ENCODE measurements around the gene SRGAP3. TPM values are rescaled to one million over a fixed set of nuclear protein-coding genes. Genes with fewer than 3 reads are reported as not detected.

The SRGAP3 gene
- total RNA-seq, 4 donors from 2014 or later: 7.5 to 33.8 (median 16.0) TPM

- WGBS, 2 donors (ENCODE audit: low coverage in 1 of 2): 56 to 65% methylated on average over 6 to 8 of the region's 8 CpGs
- intact Hi-C loops (cut with DNase I; ENCODE audit: low total_unique reads) (no loop called here), in situ Hi-C loops (cut with MboI; ENCODE audit: low pct_ligation_motif_present in 1 of 4, low pct_unique_long_range_greater_than_20kb in 1 of 4, low sequenced_read_pairs in 3 of 4) (no loop called here)
- Histone ChIP-seq H3K4me3 (no peak overlapping the region), H3K27me3 (no peaks in the 10 kb centered on the region), H3K9me3 (no peaks in the 10 kb centered on the region), H3K4me1 (peaks cover 0 to 18% (median 2%) of the 10 kb centered on the region in 4 donors), H3K36me3 (no peaks in the 10 kb centered on the region), H3K27ac (no peak overlapping the region)
- no peak for DNase-seq
- TF ChIP-seq, protein P1, sequence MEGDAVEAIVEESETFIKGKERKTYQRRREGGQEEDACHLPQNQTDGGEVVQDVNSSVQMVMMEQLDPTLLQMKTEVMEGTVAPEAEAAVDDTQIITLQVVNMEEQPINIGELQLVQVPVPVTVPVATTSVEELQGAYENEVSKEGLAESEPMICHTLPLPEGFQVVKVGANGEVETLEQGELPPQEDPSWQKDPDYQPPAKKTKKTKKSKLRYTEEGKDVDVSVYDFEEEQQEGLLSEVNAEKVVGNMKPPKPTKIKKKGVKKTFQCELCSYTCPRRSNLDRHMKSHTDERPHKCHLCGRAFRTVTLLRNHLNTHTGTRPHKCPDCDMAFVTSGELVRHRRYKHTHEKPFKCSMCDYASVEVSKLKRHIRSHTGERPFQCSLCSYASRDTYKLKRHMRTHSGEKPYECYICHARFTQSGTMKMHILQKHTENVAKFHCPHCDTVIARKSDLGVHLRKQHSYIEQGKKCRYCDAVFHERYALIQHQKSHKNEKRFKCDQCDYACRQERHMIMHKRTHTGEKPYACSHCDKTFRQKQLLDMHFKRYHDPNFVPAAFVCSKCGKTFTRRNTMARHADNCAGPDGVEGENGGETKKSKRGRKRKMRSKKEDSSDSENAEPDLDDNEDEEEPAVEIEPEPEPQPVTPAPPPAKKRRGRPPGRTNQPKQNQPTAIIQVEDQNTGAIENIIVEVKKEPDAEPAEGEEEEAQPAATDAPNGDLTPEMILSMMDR (IDR thresholded peaks at IDR 0.05): no peak
- no peak for TF ChIP-seq POLR2A (IDR thresholded peaks at IDR 0.05)
- TF ChIP-seq POLR2AphosphoS5 (IDR thresholded peaks at IDR 0.05): no peak
- no peak for TF ChIP-seq EP300 (IDR thresholded peaks at IDR 0.05; ENCODE audit: low read depth)
Observed at GRCh38 chr3:9130345-9131305, 118.8 kb downstream of the SRGAP3 start.

DNA sequence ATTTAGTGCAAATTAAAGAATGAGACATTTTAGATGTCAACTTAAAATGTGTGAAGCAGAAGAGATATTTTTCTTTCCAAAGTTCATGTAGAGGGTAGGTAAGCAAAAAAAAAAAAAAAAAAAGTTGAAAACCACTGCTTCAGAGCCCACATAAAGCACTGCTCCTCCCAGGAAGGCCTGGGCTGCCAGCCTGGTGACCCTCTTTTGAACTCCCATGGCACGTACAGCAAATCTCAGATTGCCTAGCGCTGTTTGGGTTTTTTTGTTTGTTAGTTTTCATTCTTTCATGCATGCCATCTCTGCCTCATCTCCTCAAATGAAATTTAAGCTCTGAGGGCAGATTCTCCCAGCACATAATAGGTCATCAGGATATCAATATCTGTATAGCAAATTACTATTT is 120.1 kb downstream of the SRGAP3 start:
- DNase-seq: no peak
- WGBS, 2 donors (ENCODE audit: low coverage in 1 of 2): 83 to 90% methylated on average over 2 of the region's 2 CpGs

GRCh38 chr3:9125278-9125951 is 124.0 kb downstream of the SRGAP3 start:
- Histone ChIP-seq H3K4me1 (peaks cover 0 to 8% (median 6%) of the 10 kb centered on the region in 4 donors), H3K27me3 (no peaks in the 10 kb centered on the region), H3K27ac (no peak overlapping the region), H3K36me3 (no peaks in the 10 kb centered on the region), H3K4me3 (no peak overlapping the region), H3K9me3 (no peaks in the 10 kb centered on the region)
- in situ Hi-C loops (cut with MboI; ENCODE audit: low pct_ligation_motif_present in 1 of 4, low pct_unique_long_range_greater_than_20kb in 1 of 4, low sequenced_read_pairs in 3 of 4) (no loop called here), intact Hi-C loops (cut with DNase I; ENCODE audit: low total_unique reads) (no loop called here)
- 15 to 60% methylated on average over 3 to 7 of the region's 7 CpGs for WGBS, 2 donors (ENCODE audit: low coverage in 1 of 2)
- TF ChIP-seq POLR2A (IDR thresholded peaks at IDR 0.05) (no peak), POLR2AphosphoS5 (IDR thresholded peaks at IDR 0.05) (no peak), EP300 (IDR thresholded peaks at IDR 0.05; ENCODE audit: low read depth) (no peak)
- TF ChIP-seq, protein P1 (IDR thresholded peaks at IDR 0.05): no peak
- no peak for DNase-seq

More for the DNA sequence above, 120.1 kb downstream of the SRGAP3 start:
- in situ Hi-C loops (cut with MboI; ENCODE audit: low pct_ligation_motif_present in 1 of 4, low pct_unique_long_range_greater_than_20kb in 1 of 4, low sequenced_read_pairs in 3 of 4) (no loop called here), intact Hi-C loops (cut with DNase I; ENCODE audit: low total_unique reads) (no loop called here)
- Histone ChIP-seq H3K27ac (no peak overlapping the region), H3K27me3 (no peaks in the 10 kb centered on the region), H3K36me3 (no peaks in the 10 kb centered on the region), H3K9me3 (no peaks in the 10 kb centered on the region), H3K4me1 (peaks cover 0 to 18% (median 2%) of the 10 kb centered on the region in 4 donors), H3K4me3 (no peak overlapping the region)
- no peak for TF ChIP-seq POLR2A (IDR thresholded peaks at IDR 0.05)
- TF ChIP-seq, protein P1 (IDR thresholded peaks at IDR 0.05): no peak
- no peak for TF ChIP-seq EP300 (IDR thresholded peaks at IDR 0.05; ENCODE audit: low read depth)
- no peak for TF ChIP-seq POLR2AphosphoS5 (IDR thresholded peaks at IDR 0.05)

- Histone ChIP-seq H3K4me1 (peaks cover 0 to 4% (median 4%) of the 10 kb centered on the region in 4 donors), H3K27me3 (no peaks in the 10 kb centered on the region), H3K9me3 (no peaks in the 10 kb centered on the region), H3K27ac (no peak overlapping the region), H3K36me3 (no peaks in the 10 kb centered on the region), H3K4me3 (no peak overlapping the region)
- in situ Hi-C loops (cut with MboI; ENCODE audit: low pct_ligation_motif_present in 1 of 4, low pct_unique_long_range_greater_than_20kb in 1 of 4, low sequenced_read_pairs in 3 of 4): no loop called here
- no peak for DNase-seq
- no peak for TF ChIP-seq EP300 (IDR thresholded peaks at IDR 0.05; ENCODE audit: low read depth)
- TF ChIP-seq POLR2A (IDR thresholded peaks at IDR 0.05): no peak
- no peak for TF ChIP-seq POLR2AphosphoS5 (IDR thresholded peaks at IDR 0.05)
- TF ChIP-seq, protein P1 (IDR thresholded peaks at IDR 0.05): no peak
- WGBS, 2 donors (ENCODE audit: low coverage in 1 of 2): 75 to 89% methylated on average over 1 to 15 of the region's 15 CpGs
- intact Hi-C loops (cut with DNase I; ENCODE audit: low total_unique reads): no loop called here
Observed at GRCh38 chr3:9124730-9125129, 124.7 kb downstream of the SRGAP3 start.
